ENCODE results near the gene CYB5R4. TPM values are rescaled to one million over a fixed set of nuclear protein-coding genes. Genes with fewer than 3 reads are reported as not detected.

CYB5R4 gene
- total RNA-seq, 4 donors from 2014 or later, result 4.7 to 13.5 (median 8.7) TPM

DNA sequence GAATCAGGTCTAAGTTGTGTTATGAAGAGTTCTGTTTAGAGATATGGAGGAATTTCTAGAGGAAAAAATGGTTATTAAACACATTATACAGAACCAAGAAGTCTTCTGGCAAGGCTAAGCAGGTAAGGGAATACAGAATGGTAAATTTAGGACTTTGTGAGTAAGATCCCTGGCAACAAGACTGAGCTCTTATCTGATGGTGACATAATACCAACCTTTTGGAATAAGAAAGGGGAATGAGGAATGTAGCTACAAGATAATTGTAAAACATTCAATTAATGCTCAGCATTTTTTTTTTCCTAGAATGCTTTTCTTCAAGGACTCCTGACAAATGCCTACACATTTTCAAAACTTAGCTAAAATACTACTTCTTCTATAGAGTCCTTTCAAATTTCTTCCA is 51.8 kb downstream of the CYB5R4 start:
- Histone ChIP-seq H3K4me3 (no peak overlapping the region), H3K4me1 (no peaks in the 10 kb centered on the region), H3K27ac (no peak overlapping the region), H3K27me3 (no peaks in the 10 kb centered on the region), H3K36me3 (no peaks in the 10 kb centered on the region), H3K9me3 (no peaks in the 10 kb centered on the region)
- TF ChIP-seq POLR2A (IDR thresholded peaks at IDR 0.05), result no peak
- TF ChIP-seq EP300 (IDR thresholded peaks at IDR 0.05), result no peak
- TF ChIP-seq, protein P1, sequence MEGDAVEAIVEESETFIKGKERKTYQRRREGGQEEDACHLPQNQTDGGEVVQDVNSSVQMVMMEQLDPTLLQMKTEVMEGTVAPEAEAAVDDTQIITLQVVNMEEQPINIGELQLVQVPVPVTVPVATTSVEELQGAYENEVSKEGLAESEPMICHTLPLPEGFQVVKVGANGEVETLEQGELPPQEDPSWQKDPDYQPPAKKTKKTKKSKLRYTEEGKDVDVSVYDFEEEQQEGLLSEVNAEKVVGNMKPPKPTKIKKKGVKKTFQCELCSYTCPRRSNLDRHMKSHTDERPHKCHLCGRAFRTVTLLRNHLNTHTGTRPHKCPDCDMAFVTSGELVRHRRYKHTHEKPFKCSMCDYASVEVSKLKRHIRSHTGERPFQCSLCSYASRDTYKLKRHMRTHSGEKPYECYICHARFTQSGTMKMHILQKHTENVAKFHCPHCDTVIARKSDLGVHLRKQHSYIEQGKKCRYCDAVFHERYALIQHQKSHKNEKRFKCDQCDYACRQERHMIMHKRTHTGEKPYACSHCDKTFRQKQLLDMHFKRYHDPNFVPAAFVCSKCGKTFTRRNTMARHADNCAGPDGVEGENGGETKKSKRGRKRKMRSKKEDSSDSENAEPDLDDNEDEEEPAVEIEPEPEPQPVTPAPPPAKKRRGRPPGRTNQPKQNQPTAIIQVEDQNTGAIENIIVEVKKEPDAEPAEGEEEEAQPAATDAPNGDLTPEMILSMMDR (IDR thresholded peaks at IDR 0.05), result no peak
- no peak for TF ChIP-seq POLR2AphosphoS5 (IDR thresholded peaks at IDR 0.05)
- DNase-seq (ENCODE audit: low spot score in 2 of 2), result no peak

DNA sequence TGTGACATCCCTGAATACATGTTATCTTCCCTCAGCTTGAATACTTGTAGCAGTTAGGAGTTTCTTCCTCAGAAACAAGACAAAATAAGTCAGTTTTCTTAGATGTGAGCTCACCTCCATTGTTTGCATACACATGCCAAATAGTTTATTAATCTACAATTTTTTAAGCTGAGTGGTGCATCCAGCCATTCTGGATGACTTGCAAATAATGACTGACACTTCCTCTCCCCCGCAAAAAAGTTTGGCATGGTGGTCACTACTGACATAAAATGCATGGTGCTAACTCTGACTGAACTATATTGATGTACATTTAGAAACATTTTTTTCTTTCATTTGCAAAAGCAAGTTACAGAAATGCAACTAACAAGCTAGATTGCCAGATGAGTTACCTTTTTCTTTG is 55.5 kb downstream of the CYB5R4 start:
- WGBS, result 86% methylated on average over 1 of the region's 1 CpG

DNA sequence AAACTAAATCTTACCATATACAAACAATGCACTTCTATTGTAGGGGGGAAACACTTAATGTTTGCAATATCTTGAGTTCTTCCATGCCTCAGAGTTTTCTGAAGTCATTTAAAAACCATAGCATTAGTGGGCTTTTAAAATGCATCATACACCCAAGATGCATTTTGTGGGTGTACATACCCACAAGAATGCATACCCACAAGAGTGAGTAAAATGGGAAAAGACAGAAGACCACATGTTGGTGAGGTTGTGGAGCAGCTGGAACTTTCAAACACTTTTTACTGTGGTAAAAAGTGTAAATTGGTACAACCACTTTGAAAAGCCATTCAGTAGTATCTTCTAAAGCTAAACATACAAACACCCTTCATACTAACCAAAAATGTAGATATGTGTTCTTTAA is 57.5 kb downstream of the CYB5R4 start:
- H3K36me3 ChIP-seq, result peaks cover 8% of the 10 kb centered on the region
- H3K4me1 ChIP-seq, result no peaks in the 10 kb centered on the region
- no peak overlapping the region for H3K4me3 ChIP-seq
- no peaks in the 10 kb centered on the region for H3K27me3 ChIP-seq
- no peak overlapping the region for H3K27ac ChIP-seq
- no peak for DNase-seq (ENCODE audit: low spot score in 2 of 2)
- no peak for TF ChIP-seq POLR2A (IDR thresholded peaks at IDR 0.05)
- TF ChIP-seq POLR2AphosphoS5 (IDR thresholded peaks at IDR 0.05), result no peak
- TF ChIP-seq EP300 (IDR thresholded peaks at IDR 0.05), result no peak
- TF ChIP-seq, protein P1 (IDR thresholded peaks at IDR 0.05), result no peak
- no peaks in the 10 kb centered on the region for H3K9me3 ChIP-seq

More for the DNA sequence above, 55.5 kb downstream of the CYB5R4 start:
- TF ChIP-seq POLR2AphosphoS5 (IDR thresholded peaks at IDR 0.05), result no peak
- Histone ChIP-seq H3K27ac (no peak overlapping the region), H3K9me3 (no peaks in the 10 kb centered on the region), H3K4me3 (no peak overlapping the region), H3K27me3 (no peaks in the 10 kb centered on the region), H3K36me3 (no peaks in the 10 kb centered on the region), H3K4me1 (no peaks in the 10 kb centered on the region)
- DNase-seq (ENCODE audit: low spot score in 2 of 2), result no peak

DNA sequence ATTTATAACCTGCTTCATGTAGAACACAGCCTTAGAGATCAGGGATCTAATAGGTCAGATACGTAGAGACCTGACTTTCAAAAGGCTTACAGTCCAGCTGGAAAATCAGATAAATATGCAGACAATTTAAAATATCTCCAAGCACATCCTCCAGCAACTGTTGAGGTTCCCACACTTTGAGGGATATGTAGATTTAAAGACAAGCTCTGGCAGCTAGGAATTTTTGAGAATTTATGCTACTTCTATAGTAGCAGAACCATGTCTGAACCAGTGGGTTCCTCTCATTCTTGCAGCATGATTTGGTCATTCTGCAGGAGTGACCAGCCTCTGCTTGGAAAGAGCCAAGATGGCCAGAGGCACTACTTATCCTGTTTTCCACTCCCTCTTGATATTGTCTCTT is 60.5 kb downstream of the CYB5R4 start:
- TF ChIP-seq, protein P1 (IDR thresholded peaks at IDR 0.05), result no peak
- TF ChIP-seq POLR2AphosphoS5 (IDR thresholded peaks at IDR 0.05) (no peak), EP300 (IDR thresholded peaks at IDR 0.05) (no peak), POLR2A (IDR thresholded peaks at IDR 0.05) (no peak)
- no peaks in the 10 kb centered on the region for H3K9me3 ChIP-seq
- H3K27me3 ChIP-seq, result no peaks in the 10 kb centered on the region
- H3K36me3 ChIP-seq, result peaks cover 13% of the 10 kb centered on the region
- WGBS, result 94% methylated on average over 1 of the region's 1 CpG
- no peak overlapping the region for H3K4me3 ChIP-seq
- no peak overlapping the region for H3K27ac ChIP-seq
- no peak for DNase-seq (ENCODE audit: low spot score in 2 of 2)
- H3K4me1 ChIP-seq, result no peaks in the 10 kb centered on the region

DNA sequence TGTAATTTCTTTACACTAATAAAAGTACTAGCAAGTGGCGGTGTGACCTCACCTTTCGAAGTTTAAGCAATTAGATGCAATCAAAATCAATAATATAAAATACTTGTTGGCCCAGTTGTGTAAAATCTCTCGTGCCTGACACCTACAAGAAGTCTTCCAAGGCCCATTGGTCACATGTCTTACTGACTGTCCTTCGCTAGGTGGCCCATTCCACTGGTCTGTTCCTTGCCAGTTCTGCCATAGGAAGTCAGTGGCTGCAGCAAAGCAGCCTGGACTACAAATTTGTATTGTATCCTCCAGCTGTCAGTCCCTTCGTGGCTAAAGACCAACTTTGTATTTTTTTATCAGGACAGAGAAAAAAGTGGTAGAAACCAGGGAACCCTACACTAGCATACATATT is 61.8 kb downstream of the CYB5R4 start:
- no peaks in the 10 kb centered on the region for H3K9me3 ChIP-seq
- no peaks in the 10 kb centered on the region for H3K27me3 ChIP-seq
- no peak for DNase-seq (ENCODE audit: low spot score in 2 of 2)
- TF ChIP-seq POLR2A (IDR thresholded peaks at IDR 0.05), result no peak
- TF ChIP-seq EP300 (IDR thresholded peaks at IDR 0.05), result no peak
- no peak for TF ChIP-seq POLR2AphosphoS5 (IDR thresholded peaks at IDR 0.05)
- TF ChIP-seq, protein P1 (IDR thresholded peaks at IDR 0.05), result no peak
- no peaks in the 10 kb centered on the region for H3K4me1 ChIP-seq
- H3K4me3 ChIP-seq, result no peak overlapping the region
- no peak overlapping the region for H3K27ac ChIP-seq
- H3K36me3 ChIP-seq, result peaks cover 18% of the 10 kb centered on the region
- WGBS, result 94% methylated on average over 5 of the region's 5 CpGs

DNA sequence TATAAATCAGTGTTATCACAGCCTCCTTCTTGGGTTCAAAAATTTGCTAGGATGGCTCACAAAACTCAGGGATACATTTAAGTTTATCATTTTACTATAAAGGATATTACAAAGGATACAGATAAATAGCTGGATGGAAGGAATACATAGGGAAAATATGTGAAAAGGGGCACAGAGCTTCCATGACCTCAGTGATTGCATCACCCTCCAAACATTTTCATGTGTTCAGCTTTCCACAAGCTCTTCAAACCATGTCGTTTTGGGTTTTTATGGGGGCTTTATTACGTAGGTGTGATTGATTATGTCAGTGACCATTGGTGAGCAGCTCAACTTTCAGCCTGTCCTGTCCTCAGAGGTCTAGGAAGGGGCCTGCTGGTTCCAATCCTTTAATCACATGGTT is 68.0 kb downstream of the CYB5R4 start:
- H3K9me3 ChIP-seq, result no peaks in the 10 kb centered on the region
- H3K36me3 ChIP-seq, result peaks cover 38% of the 10 kb centered on the region
- no peak overlapping the region for H3K27ac ChIP-seq
- no peaks in the 10 kb centered on the region for H3K4me1 ChIP-seq
- 72% methylated on average over 2 of the region's 2 CpGs for WGBS
- no peak for DNase-seq (ENCODE audit: low spot score in 2 of 2)
- TF ChIP-seq, protein P1 (IDR thresholded peaks at IDR 0.05), result no peak
- TF ChIP-seq POLR2A (IDR thresholded peaks at IDR 0.05) (no peak), EP300 (IDR thresholded peaks at IDR 0.05) (no peak), POLR2AphosphoS5 (IDR thresholded peaks at IDR 0.05) (no peak)
- no peaks in the 10 kb centered on the region for H3K27me3 ChIP-seq
- no peak overlapping the region for H3K4me3 ChIP-seq
